H9 (cell line): ENCODE data around the gene DAB1. TPM values are rescaled to one million over a fixed set of nuclear protein-coding genes. Genes with fewer than 3 reads are reported as not detected.

Experiments
- DNase-seq: peaks from one replicate; pipeline ENCODE4 v3.0.0-alpha.2; 2017
- H2AFZ ChIP-seq: one replicate; pipeline ENCODE4 v1.6.1; 2013; ENCODE audit warnings: mild to moderate bottlenecking, low read length, control low read depth, moderate library complexity
- H2AK5ac ChIP-seq: 2 replicates; pipeline ENCODE4 v1.6.1; 2013; ENCODE audit warnings: low read length, control low read depth, mixed read lengths; ENCODE audit not compliant: insufficient read length
- H2BK120ac ChIP-seq: one replicate; pipeline ENCODE4 v1.6.1; 2013; ENCODE audit warnings: low read depth, mild to moderate bottlenecking, low read length, control low read depth, inconsistent platforms; ENCODE audit not compliant: poor library complexity, severe bottlenecking
- H2BK12ac ChIP-seq: 2 replicates; pipeline ENCODE4 v1.6.1; 2013; ENCODE audit warnings: low read length, control low read depth, mixed read lengths, low read depth; ENCODE audit not compliant: insufficient read length
- H2BK15ac ChIP-seq: 2 replicates; pipeline ENCODE4 v1.6.1; 2013; ENCODE audit warnings: low read depth, low read length, control low read depth
- H2BK20ac ChIP-seq: one replicate; pipeline ENCODE4 v1.6.1; 2013; ENCODE audit warnings: low read depth, mild to moderate bottlenecking, low read length, control low read depth, inconsistent platforms; ENCODE audit not compliant: poor library complexity, severe bottlenecking
- H2BK5ac ChIP-seq: 2 replicates; pipeline ENCODE4 v1.6.1; 2013; ENCODE audit warnings: low read length, control low read depth, mixed read lengths; ENCODE audit not compliant: insufficient read length
- H3K14ac ChIP-seq: 2 replicates; pipeline ENCODE4 v1.6.1; 2013; ENCODE audit warnings: low read length, control low read depth; ENCODE audit not compliant: insufficient read depth
- H3K18ac ChIP-seq: 2 replicates; pipeline ENCODE4 v1.6.1; 2013; ENCODE audit warnings: low read depth, mild to moderate bottlenecking, mixed read lengths, low read length, control low read depth; ENCODE audit not compliant: insufficient read length
- H3K23ac ChIP-seq: 2 replicates; pipeline ENCODE4 v1.6.1; 2013; ENCODE audit warnings: low read length, control low read depth, mixed read lengths, low read depth; ENCODE audit not compliant: insufficient read length
- H3K23me2 ChIP-seq: 2 replicates; pipeline ENCODE4 v1.6.1; 2013; ENCODE audit warnings: low read depth, mild to moderate bottlenecking, mixed read lengths, low read length, control low read depth; ENCODE audit not compliant: insufficient read length, poor library complexity, severe bottlenecking
- H3K27ac ChIP-seq: 2 replicates; pipeline ENCODE4 v1.5.1; 2013; ENCODE audit warnings: low read length, control low read depth, mixed read lengths, low read depth; ENCODE audit not compliant: insufficient read length
- H3K27me3 ChIP-seq: 2 replicates; pipeline ENCODE4 v1.6.1; 2013; ENCODE audit warnings: low read length, control low read depth, inconsistent platforms; ENCODE audit not compliant: insufficient read depth
- H3K4ac ChIP-seq: 2 replicates; pipeline ENCODE4 v1.6.1; 2013; ENCODE audit warnings: low read depth, mild to moderate bottlenecking, control low read depth, inconsistent platforms, low read length, moderate library complexity
- H3K4me1 ChIP-seq: 2 replicates; pipeline ENCODE4 v1.6.1; 2013; ENCODE audit warnings: low read length, control low read depth, inconsistent platforms; ENCODE audit not compliant: insufficient read depth
- H3K4me2 ChIP-seq: 2 replicates; pipeline ENCODE4 v1.6.1; 2013; ENCODE audit warnings: low read length, control low read depth, mixed read lengths; ENCODE audit not compliant: insufficient read length, insufficient read depth
- H3K56ac ChIP-seq: 2 replicates; pipeline ENCODE4 v1.6.1; 2013; ENCODE audit warnings: low read depth, mild to moderate bottlenecking, mixed read lengths, low read length, control low read depth; ENCODE audit not compliant: insufficient read length
- H3K79me1 ChIP-seq: 2 replicates; pipeline ENCODE4 v1.6.1; 2013; ENCODE audit warnings: low read depth, mild to moderate bottlenecking, moderate library complexity, low read length, control low read depth, inconsistent platforms; ENCODE audit not compliant: insufficient read depth, poor library complexity, severe bottlenecking
- H3K79me2 ChIP-seq: 2 replicates; pipeline ENCODE4 v1.6.1; 2013; ENCODE audit warnings: low read length, control low read depth, inconsistent platforms; ENCODE audit not compliant: insufficient read depth
- H3K9ac ChIP-seq: 2 replicates; pipeline ENCODE4 v1.6.1; 2013; ENCODE audit warnings: low read length, control low read depth, mixed read lengths; ENCODE audit not compliant: insufficient read length; ENCODE audit errors: extremely low read depth
- H3K9me3 ChIP-seq: one replicate; pipeline ENCODE4 v1.6.1; 2013; ENCODE audit warnings: low read depth, low read length, inconsistent platforms; ENCODE audit not compliant: control insufficient read depth
- H3T11ph ChIP-seq: one replicate; pipeline ENCODE4 v1.6.1; 2013; ENCODE audit warnings: mild to moderate bottlenecking, low read length, control low read depth, inconsistent platforms
- H4K20me1 ChIP-seq: one replicate; pipeline ENCODE4 v1.6.1; 2013; ENCODE audit not compliant: control insufficient read depth, insufficient read length, insufficient read depth
- H4K5ac ChIP-seq: 2 replicates; pipeline ENCODE4 v1.6.1; 2013; ENCODE audit warnings: low read depth, mild to moderate bottlenecking, mixed read lengths, low read length, control low read depth; ENCODE audit not compliant: insufficient read length
- H4K8ac ChIP-seq: replicated peaks from 2 replicates; pipeline ENCODE4 v1.6.1; 2013; ENCODE audit warnings: low read length, control low read depth, mixed read lengths, low read depth; ENCODE audit not compliant: insufficient read length
- H4K91ac ChIP-seq: 2 replicates; pipeline ENCODE4 v1.6.1; 2013; ENCODE audit warnings: low read depth, mild to moderate bottlenecking, moderate library complexity, mixed read lengths, low read length, control low read depth; ENCODE audit not compliant: insufficient read length
- H3K27ac Mint-ChIP-seq, 3 experiments: 2 replicates in 2 of 3; 3 replicates in 1 of 3; pipeline ENCODE4 v1.8.0; 2020 to 2021; ENCODE audit warnings: mixed read lengths in 3 of 3, mild to moderate bottlenecking in 1 of 3, moderate library complexity in 1 of 3
- H3K27me3 Mint-ChIP-seq: 2 replicates; pipeline ENCODE4 v1.8.0; 2021; ENCODE audit warnings: low read depth, mild to moderate bottlenecking, moderate library complexity, mixed read lengths
- H3K36me3 Mint-ChIP-seq, 3 experiments: 2 replicates in 2 of 3; 3 replicates in 1 of 3; pipeline ENCODE4 v1.8.0; 2020 to 2021; ENCODE audit warnings: low read depth in 3 of 3, mixed read lengths in 3 of 3; ENCODE audit not compliant: insufficient read depth in 1 of 3
- H3K4me1 Mint-ChIP-seq, 2 experiments: 2 replicates each; pipeline ENCODE4 v1.8.0; 2020; ENCODE audit warnings: mixed read lengths in 2 of 2
- H3K4me3 Mint-ChIP-seq, 2 experiments: 2 replicates in 1 of 2; 3 replicates in 1 of 2; pipeline ENCODE4 v1.8.0; 2020 to 2021; ENCODE audit warnings: mild to moderate bottlenecking in 2 of 2, mixed read lengths in 2 of 2, moderate library complexity in 1 of 2
- H3K9me3 Mint-ChIP-seq, 2 experiments: 2 replicates in 1 of 2; 3 replicates in 1 of 2; pipeline ENCODE4 v1.8.0; 2020; ENCODE audit warnings: mild to moderate bottlenecking in 2 of 2, mixed read lengths in 2 of 2, moderate library complexity in 1 of 2
- CTCF ChIP-seq: fragments of 200-600 bp; sonication (generic); conservative IDR thresholded peaks from 3 replicates; pipeline ENCODE4 v1.8.0; 2021; ENCODE audit warnings: antibody characterized with exemption, mild to moderate bottlenecking
- WGBS: extraction: QIAGEN DNeasy Blood & Tissue Kit; methylation state at CpG from one replicate; pipeline ENCODE4 v1.1.7; 2013; ENCODE audit warnings: missing lambda C conversion rate, low lambda C conversion rate, mixed read lengths; ENCODE audit not compliant: insufficient read length; ENCODE audit errors: extremely low coverage; 5-methylcytosine and 5-hydroxymethylcytosine counted together
- total RNA-seq: library from RNA; stranded (reverse); gene quantifications from 2 replicates; pipeline ENCODE4 v1.2.1, GENCODE V29; 2021

Gene DAB1
- total RNA-seq, 1 experiment from 2014 or later: 9.3 TPM

GRCh38 chr1:57270927-57271698 is 152.7 kb downstream of the DAB1 start:
- Histone ChIP-seq H2BK12ac (no peak overlapping the region), H3K56ac (no peak overlapping the region), H3K9me3 (no peaks in the 10 kb centered on the region), H2BK5ac (no peak overlapping the region), H3T11ph (no peak overlapping the region), H3K27me3 (no peaks in the 10 kb centered on the region), H4K20me1 (no peaks in the 10 kb centered on the region), H3K18ac (no peak overlapping the region), H3K4ac (no peak overlapping the region), H3K4me1 (no peaks in the 10 kb centered on the region; the same call in 1 of the 2 replicates), H4K8ac (no peak overlapping the region), H3K23me2 (no peaks in the 10 kb centered on the region), H2AFZ (no peak overlapping the region), H2BK120ac (no peak overlapping the region), H3K14ac (no peak overlapping the region), H3K23ac (no peak overlapping the region), H2BK15ac (no peak overlapping the region), H3K79me1 (no peaks in the 10 kb centered on the region), H3K9ac (no peak overlapping the region), H2BK20ac (no peak overlapping the region), H2AK5ac (no peak overlapping the region), H3K4me2 (no peak overlapping the region), H3K79me2 (no peaks in the 10 kb centered on the region), H3K27ac (no peak overlapping the region), H4K5ac (no peak overlapping the region), H4K91ac (no peak overlapping the region)
- no CpG with 5 or more reads among the region's 8 CpGs for WGBS
- TF ChIP-seq CTCF: no peak
- Mint-ChIP-seq H3K27ac (no peak overlapping the region), H3K4me3 (no peak overlapping the region), H3K9me3 (no peaks in the 10 kb centered on the region), H3K4me1 (peaks cover 13 to 22% of the 10 kb centered on the region in 2 experiments), H3K27me3 (peaks cover 3% of the 10 kb centered on the region), H3K36me3 (no peaks in the 10 kb centered on the region; a peak in 1 of 7 replicates)
- no peak for DNase-seq
